DMS 273 treated with DMSO at 0.1 percent for 48 hours (cell line): ENCODE data around the gene NR3C2.

Experiments used
- DNase-seq: peaks from one replicate; lab custom pipeline; 2025; lab: John Stamatoyannopoulos, UW

The NR3C2 gene

GRCh38 chr4:148305751-148306150, 136.5 kb downstream of the NR3C2 start:
- DNase-seq: no peak

GRCh38 chr4:148302416-148302815, 139.8 kb downstream of the NR3C2 start:
- DNase-seq: no peak

GRCh38 chr4:148300877-148301276, 141.3 kb downstream of the NR3C2 start:
- DNase-seq: no peak

GRCh38 chr4:148299337-148299736, 142.9 kb downstream of the NR3C2 start:
- no peak for DNase-seq

GRCh38 chr4:148296498-148296897, 145.7 kb downstream of the NR3C2 start:
- DNase-seq: no peak

- DNase-seq: no peak
Measured at GRCh38 chr4:148295642-148296041, 146.6 kb downstream of the NR3C2 start.

- no peak for DNase-seq
Measured at GRCh38 chr4:148293571-148293970, 148.6 kb downstream of the NR3C2 start.

GRCh38 chr4:148292686-148293085, 149.5 kb downstream of the NR3C2 start:
- no peak for DNase-seq

- no peak for DNase-seq
Measured at GRCh38 chr4:148289740-148290139, 152.5 kb downstream of the NR3C2 start.

GRCh38 chr4:148288448-148288847, 153.8 kb downstream of the NR3C2 start:
- DNase-seq: no peak

GRCh38 chr4:148287111-148287510, 155.1 kb downstream of the NR3C2 start:
- no peak for DNase-seq

- DNase-seq: no peak
Measured at GRCh38 chr4:148286012-148286411, 156.2 kb downstream of the NR3C2 start.

- DNase-seq: no peak
Measured at GRCh38 chr4:148283665-148284064, 158.5 kb downstream of the NR3C2 start.

GRCh38 chr4:148278310-148278709, 163.9 kb downstream of the NR3C2 start:
- no peak for DNase-seq

GRCh38 chr4:148275266-148275665, 166.9 kb downstream of the NR3C2 start:
- no peak for DNase-seq

GRCh38 chr4:148273501-148273986, 168.7 kb downstream of the NR3C2 start:
- DNase-seq: no peak

- DNase-seq: no peak
Measured at GRCh38 chr4:148271166-148271565, 171.0 kb downstream of the NR3C2 start.

- DNase-seq: no peak
Measured at GRCh38 chr4:148270630-148271029, 171.6 kb downstream of the NR3C2 start.

GRCh38 chr4:148268835-148269234, 173.4 kb downstream of the NR3C2 start:
- no peak for DNase-seq

GRCh38 chr4:148266921-148267320, 175.3 kb downstream of the NR3C2 start:
- DNase-seq: no peak

GRCh38 chr4:148266240-148266639, 176.0 kb downstream of the NR3C2 start:
- DNase-seq: no peak

- no peak for DNase-seq
Measured at GRCh38 chr4:148265627-148266026, 176.6 kb downstream of the NR3C2 start.

- DNase-seq: no peak
Measured at GRCh38 chr4:148263802-148264201, 178.4 kb downstream of the NR3C2 start.

- DNase-seq: no peak
Measured at GRCh38 chr4:148263127-148263526, 179.1 kb downstream of the NR3C2 start.

- DNase-seq: no peak
Measured at GRCh38 chr4:148261848-148262247, 180.4 kb downstream of the NR3C2 start.
